Omental fat pad (tissue), 4 donors: Measurements from ENCODE around the gene SPN. TPM values are rescaled to one million over a fixed set of nuclear protein-coding genes. Genes with fewer than 3 reads are reported as not detected.
"Not testable (repeated sequence)": the region's sequence is repeated elsewhere in the genome, so short reads cannot be mapped to it uniquely, and the experiment has no call there.

Source experiments
- ATAC-seq: fragments of 150-250 bp; one replicate; pipeline ENCODE4 v1.9.1; 2016; ENCODE audit warnings: mild to moderate bottlenecking, moderate library complexity; ENCODE audit not compliant: low FRiP score
- DNase-seq: peaks from one replicate; pipeline ENCODE4 v3.0.0-alpha.2; 2019; ENCODE audit warnings: low spot score
- CTCF ChIP-seq, 3 donors: fragments of 450-650 bp; IDR thresholded peaks; one replicate each; pipeline ENCODE4 v1.5.1; 2016 to 2017; ENCODE audit warnings: antibody characterized with exemption in 3 of 3, mild to moderate bottlenecking in 3 of 3, moderate library complexity in 2 of 3
- total RNA-seq, 4 donors: library from RNA; depleted of rRNA; stranded (reverse); fragments of >200 nt; gene quantifications; one replicate each; pipeline ENCODE4 v1.1.0, GENCODE V29; 2016

SPN gene
- total RNA-seq, 4 donors from 2014 or later, result 0.46 to 4.4 (median 1.1) TPM

GRCh38 chr16:29694384-29695195 lies 31.5 kb downstream of the SPN start:
- no peak for TF ChIP-seq CTCF (IDR thresholded peaks at IDR 0.05)
- ATAC-seq (no peak), DNase-seq (no peak)

- not testable (repeated sequence) for DNase-seq, ATAC-seq
Measured at GRCh38 chr16:29695675-29696074, 32.6 kb downstream of the SPN start.

GRCh38 chr16:29696881-29697331 lies 33.9 kb downstream of the SPN start:
- TF ChIP-seq CTCF (IDR thresholded peaks at IDR 0.05), result no peak
- no peak for ATAC-seq
- no peak for DNase-seq

- ATAC-seq (no peak), DNase-seq (no peak)
- no peak for TF ChIP-seq CTCF (IDR thresholded peaks at IDR 0.05)
Measured at GRCh38 chr16:29697391-29697790, 34.3 kb downstream of the SPN start.

GRCh38 chr16:29698042-29698441 lies 35.0 kb downstream of the SPN start:
- no peak for DNase-seq
- TF ChIP-seq CTCF (IDR thresholded peaks at IDR 0.05), result no peak
- no peak for ATAC-seq

GRCh38 chr16:29698484-29699323 lies 35.7 kb downstream of the SPN start:
- DNase-seq, result no peak
- no peak for ATAC-seq
- no peak for TF ChIP-seq CTCF (IDR thresholded peaks at IDR 0.05)

- DNase-seq (no peak), ATAC-seq (no peak)
- no peak for TF ChIP-seq CTCF (IDR thresholded peaks at IDR 0.05)
Measured at GRCh38 chr16:29699324-29700219, 36.5 kb downstream of the SPN start.
